ENCODE data around the gene YJU2. TPM values are rescaled to one million over a fixed set of nuclear protein-coding genes. Genes with fewer than 3 reads are reported as not detected.

Gene YJU2
- total and polyA plus RNA-seq, 4 donors: 6.5 to 12.7 (median 10.3) TPM

- no peak for DNase-seq (ENCODE audit: low spot score)
- 83% methylated on average over 15 of the region's 15 CpGs for WGBS
- H3K4me1 ChIP-seq (ENCODE audit: control insufficient read depth in 4 of 4, insufficient read depth in 4 of 4, low read length in 3 of 4): peaks cover 0 to 6% (median 0%) of the 10 kb centered on the region in 4 donors
Observed at GRCh38 chr19:4224470-4224869, 22.4 kb upstream of the YJU2 start.

DNA sequence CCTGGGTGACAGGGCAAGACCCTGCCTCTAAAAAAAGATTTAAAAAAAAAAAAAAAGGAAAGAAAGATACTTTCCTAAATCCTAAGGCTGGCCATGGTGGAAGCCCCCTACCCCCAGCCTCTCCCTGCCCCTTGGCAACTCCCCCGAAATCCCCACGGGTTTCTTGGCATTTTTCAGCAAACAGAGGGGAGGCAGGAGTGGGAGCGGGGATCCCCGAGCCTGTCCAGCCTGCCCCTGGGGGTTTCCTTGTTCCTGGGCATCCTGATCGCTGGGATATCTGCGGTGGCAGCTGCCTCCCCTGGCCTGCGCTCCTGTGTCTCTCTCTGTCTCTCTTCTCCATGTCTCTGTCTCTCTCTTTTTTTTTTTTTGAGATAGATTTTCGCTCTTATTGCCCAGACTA lies 21.0 kb upstream of the YJU2 start:
- WGBS: 85% methylated on average over 8 of the region's 8 CpGs
- Histone ChIP-seq H3K4me1 (ENCODE audit: control insufficient read depth in 4 of 4, insufficient read depth in 4 of 4, low read length in 3 of 4) (peaks cover 0 to 6% (median 0%) of the 10 kb centered on the region in 4 donors), H3K9ac (ENCODE audit: low read depth in 1 of 2, low read length in 2 of 2) (no peak overlapping the region), H3K36me3 (ENCODE audit: control insufficient read depth in 4 of 4, insufficient read depth in 3 of 4, low read depth in 1 of 4, low read length in 3 of 4) (peaks cover 0 to 2% (median 0%) of the 10 kb centered on the region in 4 donors), H3K27me3 (ENCODE audit: control insufficient read depth in 4 of 4, insufficient read depth in 4 of 4, low read length in 3 of 4) (peaks cover 0 to 2% (median 0%) of the 10 kb centered on the region in 4 donors), H3K9me3 (ENCODE audit: control insufficient read depth in 4 of 4, low read length in 3 of 4) (no peaks in the 10 kb centered on the region), H3K4me3 (ENCODE audit: low read depth in 1 of 3, low read length in 3 of 3) (no peak overlapping the region), H3K27ac (ENCODE audit: low read depth in 1 of 2, low read length in 2 of 2) (no peak overlapping the region)
- TF ChIP-seq HNF4A (conservative IDR thresholded peaks at IDR 0.05) (no peak), FOXA1 (IDR thresholded peaks at IDR 0.05) (no peak), SP1 (IDR thresholded peaks at IDR 0.05) (no peak)
- TF ChIP-seq, protein P1, sequence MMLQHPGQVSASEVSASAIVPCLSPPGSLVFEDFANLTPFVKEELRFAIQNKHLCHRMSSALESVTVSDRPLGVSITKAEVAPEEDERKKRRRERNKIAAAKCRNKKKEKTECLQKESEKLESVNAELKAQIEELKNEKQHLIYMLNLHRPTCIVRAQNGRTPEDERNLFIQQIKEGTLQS (IDR thresholded peaks at IDR 0.05): no peak
- no peak for DNase-seq (ENCODE audit: low spot score)

More at GRCh38 chr19:4224470-4224869, 22.4 kb upstream of the YJU2 start:
- Histone ChIP-seq H3K9me3 (ENCODE audit: control insufficient read depth in 4 of 4, low read length in 3 of 4) (no peaks in the 10 kb centered on the region), H3K27me3 (ENCODE audit: control insufficient read depth in 4 of 4, insufficient read depth in 4 of 4, low read length in 3 of 4) (peaks cover 0 to 2% (median 0%) of the 10 kb centered on the region in 4 donors), H3K9ac (ENCODE audit: low read depth in 1 of 2, low read length in 2 of 2) (no peak overlapping the region), H3K4me3 (ENCODE audit: low read depth in 1 of 3, low read length in 3 of 3) (no peak overlapping the region), H3K27ac (ENCODE audit: low read depth in 1 of 2, low read length in 2 of 2) (no peak overlapping the region), H3K36me3 (ENCODE audit: control insufficient read depth in 4 of 4, insufficient read depth in 3 of 4, low read depth in 1 of 4, low read length in 3 of 4) (peaks cover 0 to 2% (median 0%) of the 10 kb centered on the region in 4 donors)
- TF ChIP-seq JUND (IDR thresholded peaks at IDR 0.05) (no peak), SP1 (IDR thresholded peaks at IDR 0.05) (no peak), EGR1 (IDR thresholded peaks at IDR 0.05; ENCODE audit: low read depth in 2 of 2) (no peak), ZBTB33 (IDR thresholded peaks at IDR 0.05) (no peak), NR2F2 (IDR thresholded peaks at IDR 0.05) (no peak), RXRA (IDR thresholded peaks at IDR 0.05) (no peak), FOXA1 (IDR thresholded peaks at IDR 0.05) (no peak)
- TF ChIP-seq, protein P1 (IDR thresholded peaks at IDR 0.05): no peak
- TF ChIP-seq, protein P2, sequence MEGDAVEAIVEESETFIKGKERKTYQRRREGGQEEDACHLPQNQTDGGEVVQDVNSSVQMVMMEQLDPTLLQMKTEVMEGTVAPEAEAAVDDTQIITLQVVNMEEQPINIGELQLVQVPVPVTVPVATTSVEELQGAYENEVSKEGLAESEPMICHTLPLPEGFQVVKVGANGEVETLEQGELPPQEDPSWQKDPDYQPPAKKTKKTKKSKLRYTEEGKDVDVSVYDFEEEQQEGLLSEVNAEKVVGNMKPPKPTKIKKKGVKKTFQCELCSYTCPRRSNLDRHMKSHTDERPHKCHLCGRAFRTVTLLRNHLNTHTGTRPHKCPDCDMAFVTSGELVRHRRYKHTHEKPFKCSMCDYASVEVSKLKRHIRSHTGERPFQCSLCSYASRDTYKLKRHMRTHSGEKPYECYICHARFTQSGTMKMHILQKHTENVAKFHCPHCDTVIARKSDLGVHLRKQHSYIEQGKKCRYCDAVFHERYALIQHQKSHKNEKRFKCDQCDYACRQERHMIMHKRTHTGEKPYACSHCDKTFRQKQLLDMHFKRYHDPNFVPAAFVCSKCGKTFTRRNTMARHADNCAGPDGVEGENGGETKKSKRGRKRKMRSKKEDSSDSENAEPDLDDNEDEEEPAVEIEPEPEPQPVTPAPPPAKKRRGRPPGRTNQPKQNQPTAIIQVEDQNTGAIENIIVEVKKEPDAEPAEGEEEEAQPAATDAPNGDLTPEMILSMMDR (IDR thresholded peaks at IDR 0.05; ENCODE audit: low read depth, low read length, missing input control): no peak
- TF ChIP-seq, protein P3, sequence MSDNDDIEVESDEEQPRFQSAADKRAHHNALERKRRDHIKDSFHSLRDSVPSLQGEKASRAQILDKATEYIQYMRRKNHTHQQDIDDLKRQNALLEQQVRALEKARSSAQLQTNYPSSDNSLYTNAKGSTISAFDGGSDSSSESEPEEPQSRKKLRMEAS (IDR thresholded peaks at IDR 0.05): no peak

GRCh38 chr19:4227771-4228170 lies 19.1 kb upstream of the YJU2 start:
- Histone ChIP-seq H3K4me1 (ENCODE audit: control insufficient read depth in 4 of 4, insufficient read depth in 4 of 4, low read length in 3 of 4) (peaks cover 0 to 6% (median 0%) of the 10 kb centered on the region in 4 donors), H3K4me3 (ENCODE audit: low read depth in 1 of 3, low read length in 3 of 3) (no peak overlapping the region), H3K27ac (ENCODE audit: low read depth in 1 of 2, low read length in 2 of 2) (no peak overlapping the region), H3K27me3 (ENCODE audit: control insufficient read depth in 4 of 4, insufficient read depth in 4 of 4, low read length in 3 of 4) (peaks cover 0 to 2% (median 0%) of the 10 kb centered on the region in 4 donors), H3K9me3 (ENCODE audit: control insufficient read depth in 4 of 4, low read length in 3 of 4) (no peaks in the 10 kb centered on the region), H3K9ac (ENCODE audit: low read depth in 1 of 2, low read length in 2 of 2) (no peak overlapping the region), H3K36me3 (ENCODE audit: control insufficient read depth in 4 of 4, insufficient read depth in 3 of 4, low read depth in 1 of 4, low read length in 3 of 4) (no peaks in the 10 kb centered on the region)
- TF ChIP-seq HNF4A (conservative IDR thresholded peaks at IDR 0.05): no peak
- no peak for DNase-seq (ENCODE audit: low spot score)

Measured in liver (tissue), 9 donors.